AG04449 (cell line): ENCODE measurements around the gene SH3PXD2B.

Experiments used
- CTCF ChIA-PET: fragments of 350-600 bp; formaldehyde crosslinking; extraction: SDS; loops from one replicate; lab custom pipeline; 2021; ENCODE audit warnings: antibody characterized with exemption; lab: Yijun Ruan, JAX
- POLR2A ChIA-PET: fragments of 400-600, 350-600 bp; formaldehyde crosslinking; extraction: SDS; loops from one replicate; lab custom pipeline; 2020; ENCODE audit warnings: antibody characterized with exemption, inconsistent platforms; lab: Yijun Ruan, JAX
- DNase-seq: peaks from one replicate; pipeline ENCODE4 v3.0.0-alpha.2; 2010; ENCODE audit warnings: low read depth, low spot score
- H3K4me3 ChIP-seq: 2 replicates; pipeline ENCODE4 v1.5.1; 2011; ENCODE audit warnings: low read depth, mild to moderate bottlenecking, control low read depth, low read length
- TF ChIP-seq, protein P1 (sequence below): IDR thresholded peaks from one replicate; pipeline ENCODE4 v1.5.1; 2011; ENCODE audit warnings: mild to moderate bottlenecking, moderate library complexity, low read length, control low read depth, inconsistent platforms; ENCODE audit not compliant: insufficient read depth; ENCODE audit errors: missing control alignments

SH3PXD2B gene

DNA sequence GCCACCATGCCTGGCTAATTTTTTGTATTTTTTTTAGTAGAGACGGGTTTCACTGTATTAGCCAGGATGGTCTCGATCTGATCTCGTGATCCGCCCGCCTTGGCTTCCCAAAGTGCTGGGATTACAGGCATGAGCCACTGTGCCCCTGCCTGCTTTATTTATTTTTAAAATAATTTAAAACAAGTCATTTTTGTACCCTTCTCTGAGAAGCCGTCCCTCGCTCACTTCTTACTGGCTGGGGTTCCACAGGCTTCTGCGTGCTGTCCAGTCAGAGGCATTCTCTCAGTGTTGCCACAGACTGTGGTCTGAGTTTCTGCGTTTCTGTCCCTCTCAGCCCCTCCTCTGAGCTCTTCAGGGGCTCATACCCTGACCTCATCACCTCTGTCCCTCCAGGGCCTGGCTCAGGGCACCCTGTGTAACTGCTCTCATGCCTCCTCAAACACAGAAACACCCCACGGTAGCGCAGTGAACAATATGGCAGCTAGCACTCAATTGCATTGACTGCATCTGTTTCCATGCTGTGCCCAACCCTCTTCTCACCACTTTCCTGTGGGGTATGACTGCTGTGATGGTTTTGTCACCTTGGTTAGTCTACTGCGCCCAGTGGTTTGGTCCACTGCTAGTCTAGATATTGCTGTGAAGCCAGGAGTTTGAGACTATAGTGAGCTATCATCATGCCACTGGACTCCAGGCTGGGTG, 44.3 kb upstream of the SH3PXD2B start:
- DNase-seq = no peak
- POLR2A ChIA-PET = no interaction called here
- no peak overlapping the region for H3K4me3 ChIP-seq
- TF ChIP-seq, protein P1, sequence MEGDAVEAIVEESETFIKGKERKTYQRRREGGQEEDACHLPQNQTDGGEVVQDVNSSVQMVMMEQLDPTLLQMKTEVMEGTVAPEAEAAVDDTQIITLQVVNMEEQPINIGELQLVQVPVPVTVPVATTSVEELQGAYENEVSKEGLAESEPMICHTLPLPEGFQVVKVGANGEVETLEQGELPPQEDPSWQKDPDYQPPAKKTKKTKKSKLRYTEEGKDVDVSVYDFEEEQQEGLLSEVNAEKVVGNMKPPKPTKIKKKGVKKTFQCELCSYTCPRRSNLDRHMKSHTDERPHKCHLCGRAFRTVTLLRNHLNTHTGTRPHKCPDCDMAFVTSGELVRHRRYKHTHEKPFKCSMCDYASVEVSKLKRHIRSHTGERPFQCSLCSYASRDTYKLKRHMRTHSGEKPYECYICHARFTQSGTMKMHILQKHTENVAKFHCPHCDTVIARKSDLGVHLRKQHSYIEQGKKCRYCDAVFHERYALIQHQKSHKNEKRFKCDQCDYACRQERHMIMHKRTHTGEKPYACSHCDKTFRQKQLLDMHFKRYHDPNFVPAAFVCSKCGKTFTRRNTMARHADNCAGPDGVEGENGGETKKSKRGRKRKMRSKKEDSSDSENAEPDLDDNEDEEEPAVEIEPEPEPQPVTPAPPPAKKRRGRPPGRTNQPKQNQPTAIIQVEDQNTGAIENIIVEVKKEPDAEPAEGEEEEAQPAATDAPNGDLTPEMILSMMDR = no peak
- CTCF ChIA-PET = interaction anchor here (1.1 kb wide), 1 partner anchor 198 kb away, joined by 4 read pairs; no protein-coding TSS in a partner anchor

DNA sequence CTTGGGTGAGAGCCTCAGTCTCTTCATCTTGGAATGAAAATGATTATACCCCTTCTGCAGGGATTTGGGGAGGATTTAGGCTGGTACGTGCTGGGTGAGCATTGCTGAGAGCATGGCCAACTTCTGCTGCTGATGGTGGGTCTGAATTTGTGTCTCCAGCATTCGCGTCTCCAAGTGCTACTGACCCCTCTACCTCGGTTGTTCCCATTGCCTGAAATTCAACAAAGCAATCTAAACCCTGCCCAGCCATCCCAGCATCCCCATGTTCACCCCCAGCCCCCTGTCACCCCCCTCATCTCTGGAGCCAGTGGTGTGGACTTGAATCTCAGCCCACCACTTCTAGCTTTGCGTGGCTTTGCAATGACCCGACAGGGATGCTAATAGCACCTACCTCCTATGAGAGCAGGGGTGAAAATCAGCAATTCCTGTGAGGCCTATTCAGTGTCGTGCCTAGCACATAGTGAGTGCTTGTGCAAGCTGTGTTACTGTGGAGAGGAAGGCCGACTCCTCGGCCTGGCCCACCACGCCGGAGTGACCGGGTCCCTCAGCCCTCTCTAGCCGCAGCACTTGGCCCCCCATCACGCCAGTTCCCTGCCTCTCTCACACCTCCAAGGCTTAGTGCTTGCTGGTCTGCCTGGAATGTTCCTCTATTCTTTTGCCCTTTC, 43.4 kb upstream of the SH3PXD2B start:
- POLR2A ChIA-PET = no interaction called here
- no peak for DNase-seq
- H3K4me3 ChIP-seq = no peak overlapping the region
- CTCF ChIA-PET = interaction anchor here (1.1 to 2.9 kb wide), 3 partner anchors 13 to 209 kb away, joined by 3 to 12 read pairs (median 4); no protein-coding TSS in a partner anchor
- TF ChIP-seq, protein P1 = no peak

DNA sequence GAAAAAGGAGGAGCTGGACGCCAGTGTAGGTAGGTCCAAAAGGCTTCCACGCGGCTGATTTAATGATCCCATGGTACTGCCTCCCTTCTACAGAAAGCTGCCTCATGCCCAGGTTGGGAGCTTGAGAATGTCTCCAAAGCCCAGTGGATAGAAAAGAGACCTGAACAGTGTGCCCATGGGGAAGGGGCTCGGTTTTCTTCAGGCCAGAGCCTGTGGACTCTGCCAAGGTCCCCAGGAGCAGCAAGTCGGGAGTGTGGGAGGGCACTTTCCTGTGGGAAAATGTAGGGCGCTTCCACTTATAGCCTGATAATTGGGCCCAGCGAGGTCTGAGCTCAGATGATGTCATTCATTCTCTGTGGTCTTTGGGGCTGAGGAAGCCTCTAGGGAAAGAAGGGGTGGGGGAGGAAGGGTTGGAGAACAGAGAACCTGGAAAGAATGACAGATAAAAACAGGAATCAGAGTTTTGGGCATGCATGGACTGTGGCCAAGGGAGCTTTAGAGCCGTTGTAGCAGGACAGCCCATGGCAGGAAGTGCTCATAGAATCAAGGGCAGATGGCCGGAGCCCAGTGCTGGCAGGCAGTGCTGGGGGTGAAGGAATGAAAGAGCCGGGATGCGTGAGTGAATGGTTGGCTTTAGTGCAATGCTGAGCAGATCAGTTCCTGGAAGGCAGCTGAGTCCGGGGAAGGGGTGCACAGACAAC, 42.5 kb upstream of the SH3PXD2B start:
- POLR2A ChIA-PET = no interaction called here
- CTCF ChIA-PET = interaction anchor here (0.7 to 2.9 kb wide), 5 partner anchors 13 to 210 kb away, joined by 3 to 20 read pairs (median 4); no protein-coding TSS in a partner anchor
- TF ChIP-seq, protein P1 = no peak
- DNase-seq = no peak
- no peak overlapping the region for H3K4me3 ChIP-seq

DNA sequence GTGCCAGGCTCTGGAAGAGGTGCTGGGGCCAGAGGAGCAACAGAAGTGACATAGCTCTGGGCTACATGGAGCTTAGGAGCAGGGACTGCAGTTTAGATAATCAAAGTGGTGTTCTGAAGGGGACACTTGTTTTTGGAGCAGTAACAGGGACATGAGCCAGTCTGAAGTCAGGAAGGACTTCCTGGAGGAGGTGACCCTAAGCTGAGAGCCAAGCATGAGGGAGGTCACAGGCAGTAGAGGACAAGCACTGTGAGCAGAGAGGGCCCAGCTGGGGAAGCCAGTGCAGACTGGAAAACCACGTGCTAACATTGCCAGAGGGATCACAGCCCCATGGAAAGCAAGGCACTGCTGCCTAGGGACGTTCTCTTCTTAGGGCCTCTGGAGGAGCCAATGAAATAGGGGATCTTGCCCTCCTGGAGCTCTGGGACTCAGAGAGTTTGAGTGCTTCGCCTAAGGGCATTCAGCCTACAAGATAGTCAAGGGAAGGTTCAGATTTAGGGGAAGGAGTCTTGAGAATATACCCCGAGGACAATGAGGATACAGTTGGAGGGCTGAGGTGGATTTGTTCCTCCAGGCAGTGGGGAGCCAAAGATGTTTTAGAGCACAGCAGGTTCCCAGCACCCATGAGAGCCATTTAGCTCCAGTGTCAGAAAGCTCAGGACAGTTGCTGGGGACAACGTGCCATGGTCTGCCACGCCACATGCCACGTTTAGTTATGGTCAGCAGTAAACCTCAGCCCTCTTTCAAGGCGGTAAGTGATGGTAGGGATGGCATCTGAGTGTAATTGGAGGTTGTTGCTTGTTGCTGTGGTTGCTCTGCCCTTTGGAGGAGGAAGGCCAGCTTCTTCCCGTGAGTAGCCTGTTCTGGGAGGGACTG, 40.5 kb upstream of the SH3PXD2B start:
- POLR2A ChIA-PET = no interaction called here
- TF ChIP-seq, protein P1 = no peak
- CTCF ChIA-PET = interaction anchor here (0.9 to 2.9 kb wide), 5 partner anchors 8 to 203 kb away, joined by 3 to 20 read pairs (median 4); no protein-coding TSS in a partner anchor
- DNase-seq = no peak
- H3K4me3 ChIP-seq = no peak overlapping the region

DNA sequence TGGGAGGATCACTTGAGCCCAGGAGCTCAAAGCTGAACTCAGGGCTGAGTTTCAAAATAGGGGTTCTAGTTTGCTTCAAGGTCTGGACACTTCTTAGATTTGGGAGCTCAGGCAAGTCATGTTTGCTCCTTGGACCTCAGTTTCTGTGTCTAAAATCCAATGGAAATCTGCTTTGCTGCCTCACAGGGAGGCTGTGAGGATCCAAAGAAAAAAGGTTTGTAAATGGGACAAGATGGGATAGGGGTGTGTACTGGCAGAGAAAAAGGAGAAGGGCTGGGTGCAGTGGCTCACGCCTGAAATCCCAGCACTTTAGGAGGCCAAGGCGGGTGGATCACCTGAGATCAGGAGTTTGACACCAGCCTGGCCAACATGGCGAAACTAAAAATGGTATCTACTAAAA, 39.6 kb upstream of the SH3PXD2B start:
- ChIA-PET CTCF (no interaction called here), POLR2A (no interaction called here)
- DNase-seq = no peak
- no peak overlapping the region for H3K4me3 ChIP-seq
- TF ChIP-seq, protein P1 = no peak
